IPS-18c (cell line): ENCODE data around the gene MYLK.
"Not testable (repeated sequence)": the region's sequence is repeated elsewhere in the genome, so short reads cannot be mapped to it uniquely, and the experiment has no call there.

ENCODE experiments used
- H3K4me3 ChIP-seq: 2 replicates; pipeline ENCODE4 v1.7.0; 2013; ENCODE audit warnings: low read depth, mild to moderate bottlenecking, low read length, moderate library complexity; ENCODE audit not compliant: insufficient read depth
- H3K9me3 ChIP-seq: one replicate; pipeline ENCODE4 v1.6.1; 2013; ENCODE audit warnings: mild to moderate bottlenecking, low read length, moderate library complexity; ENCODE audit not compliant: control insufficient read depth, insufficient read depth

Gene MYLK

GRCh38 chr3:123733805-123734526 is 150.2 kb downstream of the MYLK start:
- no peaks in the 10 kb centered on the region for H3K9me3 ChIP-seq
- no peak overlapping the region for H3K4me3 ChIP-seq

DNA sequence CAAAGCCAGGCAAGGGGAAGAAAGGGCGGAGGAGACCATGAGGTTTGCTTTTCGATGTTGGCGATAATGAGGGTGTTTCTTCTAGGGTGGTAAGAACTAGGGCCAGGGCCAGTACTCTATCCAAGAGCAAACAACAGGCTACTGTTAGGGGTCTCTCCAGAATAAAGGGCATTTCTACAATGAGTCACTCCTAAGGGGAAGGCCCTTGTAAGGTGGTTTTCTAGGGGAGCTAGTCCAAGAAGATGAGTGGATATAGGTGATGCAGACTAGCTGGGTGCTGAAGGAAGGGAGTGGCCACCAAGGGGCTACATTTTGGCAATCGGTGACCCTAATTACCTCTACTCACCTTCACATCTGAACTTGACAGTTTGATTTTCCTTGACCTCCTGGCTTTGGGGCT is 150.8 kb downstream of the MYLK start:
- Histone ChIP-seq H3K4me3 (no peak overlapping the region), H3K9me3 (no peaks in the 10 kb centered on the region)

DNA sequence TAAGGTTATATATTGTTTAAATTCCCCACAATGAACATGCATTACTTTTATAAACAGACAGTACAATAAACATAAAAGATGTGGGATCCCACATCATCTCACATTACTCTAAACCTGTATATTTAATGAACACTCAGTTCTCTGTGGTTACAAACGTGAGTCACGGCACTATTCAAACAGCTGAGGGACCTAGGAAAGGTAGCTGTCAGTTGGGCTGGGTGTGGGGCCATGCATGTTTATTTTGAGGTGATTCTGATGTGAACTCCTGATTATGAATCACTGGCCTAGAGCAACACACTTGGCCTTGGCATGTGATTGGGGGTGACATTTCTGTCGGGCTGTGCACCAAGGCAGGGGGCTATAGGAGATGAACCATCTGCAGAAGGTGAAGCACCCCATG is 151.7 kb downstream of the MYLK start:
- H3K4me3 ChIP-seq, result no peak overlapping the region
- no peaks in the 10 kb centered on the region for H3K9me3 ChIP-seq

DNA sequence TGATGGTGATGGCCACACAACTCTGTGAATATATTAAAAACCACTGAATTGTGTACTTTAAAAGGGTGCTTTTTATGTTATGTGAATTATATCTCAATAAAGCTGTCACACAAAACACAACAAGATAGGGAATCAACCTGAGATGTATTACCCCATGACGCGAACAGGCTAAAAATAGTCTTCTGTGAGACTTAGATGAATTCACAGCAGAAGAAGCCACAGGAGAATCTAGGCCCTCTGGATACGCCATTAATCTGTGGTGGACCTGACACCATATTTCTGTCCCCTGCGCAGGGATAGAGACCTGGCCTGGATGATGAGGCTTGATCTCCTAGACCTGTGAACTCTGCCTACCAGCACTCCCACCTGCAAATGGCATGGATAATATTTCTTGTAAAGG is 153.3 kb downstream of the MYLK start:
- Histone ChIP-seq H3K4me3 (no peak overlapping the region), H3K9me3 (no peaks in the 10 kb centered on the region)

DNA sequence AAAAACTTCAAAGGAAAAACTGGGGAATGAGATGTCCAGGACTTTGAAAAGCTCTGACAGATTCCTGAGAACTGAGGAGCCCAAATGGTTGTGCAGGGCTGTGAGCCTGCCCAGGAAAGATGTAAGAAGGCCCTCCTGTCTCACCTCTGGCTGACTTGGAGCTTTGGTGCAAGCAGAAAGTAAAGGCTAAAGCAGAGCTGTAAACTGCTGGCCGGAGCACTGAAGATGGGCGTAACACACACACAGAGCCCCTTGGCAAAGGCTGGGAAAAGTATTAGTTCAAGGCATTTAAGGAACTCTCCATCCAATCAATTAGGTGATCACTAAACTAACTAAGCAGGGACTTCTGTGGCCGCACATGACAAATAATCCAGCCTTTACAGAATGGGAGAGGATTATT is 155.1 kb downstream of the MYLK start:
- Histone ChIP-seq H3K4me3 (no peak overlapping the region), H3K9me3 (no peaks in the 10 kb centered on the region)

- no peaks in the 10 kb centered on the region for H3K9me3 ChIP-seq
- H3K4me3 ChIP-seq, result no peak overlapping the region
These were observed 156.1 kb downstream of the MYLK start for GRCh38 chr3:123728014-123728413.

GRCh38 chr3:123725652-123726400 is 158.3 kb downstream of the MYLK start:
- no peak overlapping the region for H3K4me3 ChIP-seq

DNA sequence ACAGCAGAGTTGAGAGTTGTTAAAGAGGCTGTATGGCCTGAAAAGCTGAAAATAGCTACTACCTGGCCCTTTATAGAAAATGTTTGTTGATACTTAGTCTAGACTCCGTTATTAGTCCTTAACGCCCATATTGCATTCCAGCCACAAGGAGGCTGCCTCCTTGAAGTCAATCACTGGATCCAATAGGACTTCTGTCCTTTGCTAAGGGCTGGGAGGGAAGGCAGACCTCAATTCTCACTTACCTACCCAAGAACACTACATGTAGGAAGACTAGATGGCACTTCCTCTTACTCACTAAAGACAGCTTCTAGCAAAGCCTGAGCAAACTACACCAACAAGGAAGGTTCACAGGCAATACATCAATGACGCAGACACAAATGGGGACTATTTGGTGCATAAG is 159.8 kb downstream of the MYLK start:
- Histone ChIP-seq H3K4me3 (no peak overlapping the region), H3K9me3 (no peaks in the 10 kb centered on the region)

More at GRCh38 chr3:123725652-123726400, 158.3 kb downstream of the MYLK start:
- H3K9me3 ChIP-seq, result no peaks in the 10 kb centered on the region

DNA sequence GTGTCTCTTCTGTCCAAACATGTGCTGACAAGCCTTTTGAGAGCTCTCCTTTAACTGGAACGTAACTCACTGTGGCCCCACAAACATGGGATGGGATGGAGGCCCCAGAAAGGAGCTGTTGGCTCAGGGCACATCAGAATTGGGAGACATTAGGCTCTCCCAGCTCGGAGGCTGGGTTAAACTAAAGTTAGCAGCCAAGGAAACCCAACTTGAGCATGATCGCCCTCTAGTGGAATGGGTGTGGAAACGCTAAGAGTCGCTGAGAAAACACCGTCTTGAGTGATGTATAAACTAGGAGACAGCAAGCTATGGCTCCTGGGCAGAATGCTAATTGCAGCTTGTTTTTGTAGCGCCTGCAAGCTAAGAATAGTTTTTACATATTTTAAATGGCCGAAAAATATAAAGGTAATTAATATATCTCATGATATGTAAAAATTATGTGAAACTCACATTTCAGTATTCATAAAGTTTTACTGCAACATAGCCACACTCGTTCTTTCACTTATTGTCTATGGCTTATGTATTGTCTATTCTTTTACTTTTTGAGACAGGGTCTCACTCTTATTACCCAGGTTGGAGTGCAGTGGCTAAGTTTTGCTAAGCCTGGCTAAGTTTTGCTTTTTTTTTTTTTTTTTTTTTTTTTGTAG is 160.5 kb downstream of the MYLK start:
- Histone ChIP-seq H3K9me3 (no peaks in the 10 kb centered on the region), H3K4me3 (no peak overlapping the region)

- Histone ChIP-seq H3K4me3 (no peak overlapping the region), H3K9me3 (no peaks in the 10 kb centered on the region)
These were observed 161.1 kb downstream of the MYLK start for GRCh38 chr3:123723070-123723469.

DNA sequence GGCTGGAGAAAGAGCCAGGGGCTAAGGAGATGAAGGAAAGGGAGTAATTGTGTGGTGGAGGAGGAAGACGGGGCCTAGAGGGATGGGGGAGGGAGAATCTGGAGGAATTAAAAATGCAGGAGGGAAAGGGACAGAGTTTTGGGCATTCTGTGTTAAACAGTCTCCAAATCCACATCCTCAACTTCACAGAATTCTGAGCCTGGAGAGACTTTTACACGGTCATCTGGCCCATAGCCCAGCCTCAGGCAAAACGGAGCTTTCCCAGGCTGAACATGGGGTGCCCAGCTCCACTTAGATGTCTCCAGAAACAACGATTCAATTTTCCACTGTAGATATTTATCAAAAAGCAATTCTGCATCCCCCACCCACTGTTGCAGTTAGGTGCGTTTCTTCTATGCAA is 161.7 kb downstream of the MYLK start:
- no peaks in the 10 kb centered on the region for H3K9me3 ChIP-seq
- no peak overlapping the region for H3K4me3 ChIP-seq

DNA sequence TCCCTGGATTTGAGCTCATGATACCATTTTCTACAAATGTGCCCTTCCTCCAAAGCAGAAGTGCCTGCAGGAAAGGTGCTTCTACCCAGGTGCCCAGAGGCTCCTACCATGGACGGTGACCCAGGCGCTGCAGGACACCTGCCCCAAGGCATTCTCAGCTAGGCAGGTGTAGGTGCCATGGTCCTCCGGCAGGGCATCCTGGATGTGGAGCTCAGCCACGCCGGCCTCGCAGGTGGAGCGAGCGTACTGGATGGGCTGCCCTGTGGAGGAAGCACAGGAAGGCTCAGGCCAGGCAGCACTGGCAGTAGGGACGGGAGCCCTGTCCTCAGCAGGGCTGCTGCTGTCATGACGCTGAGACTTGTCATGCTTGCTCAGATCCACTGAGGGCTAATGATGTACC is 162.1 kb downstream of the MYLK start:
- no peaks in the 10 kb centered on the region for H3K9me3 ChIP-seq

DNA sequence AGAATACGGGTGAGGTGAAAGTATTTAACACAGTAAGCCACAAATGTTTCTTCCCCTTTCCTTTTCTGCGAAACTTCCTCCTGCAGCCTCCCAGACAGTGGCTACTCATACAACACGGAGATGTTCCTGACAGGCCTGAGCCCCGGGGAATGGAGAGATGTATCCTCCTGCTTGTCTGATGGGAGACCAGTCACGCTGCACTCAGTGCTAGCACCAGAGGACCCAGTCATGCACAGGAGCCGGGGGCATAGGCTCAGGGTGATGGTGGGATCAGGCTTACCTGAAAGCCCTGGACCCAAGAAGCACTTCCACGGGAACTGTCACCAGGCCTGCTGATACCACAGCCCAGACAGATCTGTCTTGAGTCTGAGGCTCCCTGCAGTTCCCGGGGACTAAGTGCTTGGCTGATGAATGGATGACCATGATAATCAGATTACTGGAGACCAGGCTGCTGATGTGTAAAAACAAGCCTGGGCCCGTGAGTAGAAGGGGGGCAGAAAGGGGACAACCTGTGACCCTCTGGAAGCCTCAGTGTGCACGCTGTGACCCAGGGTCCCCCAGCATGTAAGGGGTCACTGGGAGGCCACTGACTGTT is 162.9 kb downstream of the MYLK start:
- H3K9me3 ChIP-seq, result not testable (repeated sequence)

More for the DNA sequence above, 162.1 kb downstream of the MYLK start:
- no peak overlapping the region for H3K4me3 ChIP-seq

DNA sequence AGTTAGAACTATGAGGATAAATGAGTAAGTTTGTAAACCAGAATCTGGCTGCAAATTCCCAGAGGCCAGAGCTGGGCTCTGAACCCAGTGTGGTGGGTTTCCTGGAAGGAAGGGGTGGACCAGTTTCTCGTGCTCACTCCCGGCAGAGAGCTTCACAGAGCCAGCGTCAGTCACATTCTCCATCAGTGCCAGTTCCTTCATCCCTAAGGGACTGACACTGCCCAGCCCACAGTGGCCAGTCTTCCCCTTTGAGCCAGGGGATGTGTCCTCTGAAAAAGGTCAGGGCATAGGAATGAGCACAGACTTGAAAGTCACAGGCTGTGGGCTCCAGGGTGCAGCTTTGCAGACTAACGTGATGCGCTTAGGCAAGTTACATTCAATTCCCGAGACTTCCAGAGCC is 163.5 kb downstream of the MYLK start:
- Histone ChIP-seq H3K4me3 (no peak overlapping the region), H3K9me3 (no peaks in the 10 kb centered on the region)

More for the DNA sequence above, 162.9 kb downstream of the MYLK start:
- H3K4me3 ChIP-seq, result not testable (repeated sequence)

DNA sequence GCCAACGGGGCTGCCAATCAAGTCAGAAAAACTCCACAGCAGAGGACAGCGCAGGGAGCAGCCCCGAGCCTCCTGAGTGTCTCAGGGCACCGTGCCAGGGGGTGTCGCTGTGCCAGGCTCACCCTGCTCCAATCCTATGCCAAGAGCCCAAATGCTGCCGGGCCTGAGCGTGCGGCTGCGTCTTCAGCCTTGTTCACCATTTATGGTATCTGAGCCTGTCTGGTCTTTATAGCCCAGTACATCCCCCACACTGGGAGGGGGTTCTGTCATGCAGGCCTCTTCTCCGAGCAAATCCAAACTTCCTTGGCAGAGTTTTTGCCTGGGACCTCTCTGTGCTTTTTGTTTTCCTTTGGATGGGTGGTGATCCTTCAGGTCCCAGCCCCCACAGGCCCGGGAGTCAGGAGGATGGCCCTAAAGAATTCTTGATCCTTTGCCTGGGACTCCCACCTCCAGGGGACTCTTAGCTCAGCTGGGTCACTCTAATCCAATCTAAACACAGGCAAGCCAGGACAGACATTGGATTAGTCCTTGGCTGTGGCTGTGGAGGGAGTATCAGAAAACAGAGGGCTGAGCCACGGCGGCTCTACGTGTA is 164.2 kb downstream of the MYLK start:
- Histone ChIP-seq H3K4me3 (no peak overlapping the region), H3K9me3 (no peaks in the 10 kb centered on the region)

DNA sequence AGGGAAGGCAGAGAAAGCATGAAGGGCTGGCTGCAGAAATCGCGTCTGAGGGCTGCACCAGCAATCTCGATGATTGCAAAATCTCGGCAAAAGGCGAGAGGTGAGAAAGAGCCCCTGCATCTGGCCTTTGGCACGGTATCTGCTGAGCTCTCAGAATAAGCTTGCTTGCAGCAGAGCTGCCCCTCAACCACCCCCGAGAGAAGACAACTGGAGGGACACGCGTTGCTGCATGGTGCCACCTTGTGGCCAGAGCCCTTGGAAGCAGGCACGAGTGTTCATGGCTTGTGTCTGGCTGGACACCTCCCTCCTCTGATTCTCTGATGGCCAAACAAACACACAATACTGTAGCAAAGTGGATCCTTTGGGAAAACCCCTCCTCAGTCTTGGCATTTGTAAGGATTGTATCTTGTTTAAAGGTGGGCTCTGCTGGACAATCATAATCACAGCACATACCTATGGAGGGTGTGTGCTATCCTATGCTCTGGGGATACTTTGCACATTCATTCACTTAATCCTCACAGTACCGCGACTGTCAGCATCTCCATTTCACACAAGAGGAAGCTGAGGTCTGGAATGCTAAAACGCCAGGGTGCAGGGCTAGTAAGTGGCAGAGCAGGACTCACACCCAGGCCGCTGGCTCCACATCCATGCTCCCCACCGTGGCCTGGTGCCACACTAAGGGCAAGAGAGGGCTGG is 164.9 kb downstream of the MYLK start:
- H3K4me3 ChIP-seq, H3K9me3 ChIP-seq: not testable (repeated sequence)

DNA sequence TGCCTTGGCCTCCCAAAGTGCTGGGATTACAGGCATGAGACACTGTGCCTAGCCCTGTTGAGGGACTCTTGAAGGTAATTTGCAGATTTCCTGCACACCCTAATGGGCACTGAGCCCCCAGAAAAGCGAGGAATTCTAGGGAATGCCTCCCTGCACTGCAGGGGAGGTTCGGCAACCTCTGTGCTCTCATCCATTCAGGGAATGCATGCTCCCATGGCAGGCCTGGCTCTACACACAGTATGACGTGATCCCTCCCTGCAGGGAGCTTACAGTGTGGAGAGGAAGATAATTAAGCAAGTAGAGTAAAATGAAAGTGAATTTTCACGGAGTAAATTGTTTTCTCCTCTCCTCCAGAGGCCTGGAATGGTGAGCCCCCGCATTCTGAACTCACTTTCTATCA is 166.0 kb downstream of the MYLK start:
- Histone ChIP-seq H3K9me3 (no peaks in the 10 kb centered on the region), H3K4me3 (no peak overlapping the region)
